MM.1S (cell line): ENCODE results near the gene PRRT1.

Experiments
- CTCF ChIP-seq: fragments of 300-600 bp; sonication (generic); IDR thresholded peaks from 2 replicates; pipeline ENCODE4 v1.5.1; 2016; ENCODE audit warnings: antibody characterized with exemption, low read length, mixed read lengths
- EZH2 ChIP-seq: fragments of 300-600 bp; sonication (generic); optimal IDR thresholded peaks from 2 replicates; pipeline ENCODE3; 2017; ENCODE audit warnings: low read depth, mild to moderate bottlenecking, antibody characterized with exemption, low read length, mixed read lengths
- EZH2phosphoT487 ChIP-seq: fragments of 300-600 bp; sonication (generic); IDR thresholded peaks from 2 replicates; pipeline ENCODE4 v1.6.1; 2018; ENCODE audit warnings: antibody characterized with exemption, low read length

DNA sequence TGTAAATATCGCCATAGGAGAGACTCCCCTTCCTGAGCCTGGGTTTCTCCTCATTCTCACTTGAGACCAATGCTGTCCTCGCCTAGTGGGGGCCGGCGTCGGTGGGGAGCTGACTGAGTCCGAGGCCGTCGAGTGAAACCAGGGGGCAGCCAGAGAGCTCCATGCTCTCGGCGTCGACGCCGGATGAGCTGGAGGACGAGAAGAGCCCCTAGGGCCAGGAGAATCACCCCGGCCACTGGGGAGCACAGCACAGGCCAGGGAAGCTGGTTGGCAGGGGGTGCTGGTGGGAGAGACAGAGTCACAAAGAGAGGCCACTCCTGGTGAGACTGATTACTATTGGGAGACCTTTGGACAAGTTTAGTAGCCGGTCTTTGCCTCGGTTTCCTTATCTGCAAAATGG, 47.1 kb upstream of the PRRT1 start:
- no peak for TF ChIP-seq CTCF
- TF ChIP-seq EZH2 = no peak
- no peak for TF ChIP-seq EZH2phosphoT487
